ENCODE data around the gene HERC6. TPM values are rescaled to one million over a fixed set of nuclear protein-coding genes. Genes with fewer than 3 reads are reported as not detected.
A peak's percentile ranks its signal among the peaks of the same experiment; 100 is the strongest.

The HERC6 gene
- total RNA-seq, 4 donors from 2014 or later: 5.8 to 17.2 (median 9.5) TPM

DNA sequence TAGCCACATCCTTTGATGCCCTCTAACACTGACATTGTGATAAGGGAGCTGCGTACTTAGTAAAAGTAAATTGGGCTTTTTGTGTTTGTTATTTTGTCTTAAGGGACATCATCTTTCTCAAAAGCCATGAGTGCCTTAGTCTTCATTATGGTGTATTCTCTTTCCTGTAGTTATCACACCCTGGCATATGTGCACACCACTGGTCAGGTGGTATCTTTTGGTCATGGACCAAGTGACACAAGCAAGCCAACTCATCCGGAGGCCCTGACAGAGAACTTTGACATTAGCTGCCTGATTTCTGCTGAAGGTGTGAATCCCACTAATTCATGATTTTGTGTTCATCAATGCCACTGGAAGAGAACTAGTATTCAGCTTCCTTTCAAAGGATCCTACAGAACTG is 18.0 kb downstream of the HERC6 start:
- no peaks in the 10 kb centered on the region for H3K27me3 ChIP-seq
- H3K36me3 ChIP-seq: peaks cover 0 to 45% (median 0%) of the 10 kb centered on the region in 3 donors
- no peak for TF ChIP-seq POLR2A (IDR thresholded peaks at IDR 0.05)
- TF ChIP-seq, protein P1, sequence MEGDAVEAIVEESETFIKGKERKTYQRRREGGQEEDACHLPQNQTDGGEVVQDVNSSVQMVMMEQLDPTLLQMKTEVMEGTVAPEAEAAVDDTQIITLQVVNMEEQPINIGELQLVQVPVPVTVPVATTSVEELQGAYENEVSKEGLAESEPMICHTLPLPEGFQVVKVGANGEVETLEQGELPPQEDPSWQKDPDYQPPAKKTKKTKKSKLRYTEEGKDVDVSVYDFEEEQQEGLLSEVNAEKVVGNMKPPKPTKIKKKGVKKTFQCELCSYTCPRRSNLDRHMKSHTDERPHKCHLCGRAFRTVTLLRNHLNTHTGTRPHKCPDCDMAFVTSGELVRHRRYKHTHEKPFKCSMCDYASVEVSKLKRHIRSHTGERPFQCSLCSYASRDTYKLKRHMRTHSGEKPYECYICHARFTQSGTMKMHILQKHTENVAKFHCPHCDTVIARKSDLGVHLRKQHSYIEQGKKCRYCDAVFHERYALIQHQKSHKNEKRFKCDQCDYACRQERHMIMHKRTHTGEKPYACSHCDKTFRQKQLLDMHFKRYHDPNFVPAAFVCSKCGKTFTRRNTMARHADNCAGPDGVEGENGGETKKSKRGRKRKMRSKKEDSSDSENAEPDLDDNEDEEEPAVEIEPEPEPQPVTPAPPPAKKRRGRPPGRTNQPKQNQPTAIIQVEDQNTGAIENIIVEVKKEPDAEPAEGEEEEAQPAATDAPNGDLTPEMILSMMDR (IDR thresholded peaks at IDR 0.05): no peak
- no peak overlapping the region for H3K27ac ChIP-seq
- H3K4me1 ChIP-seq: no peaks in the 10 kb centered on the region
- DNase-seq: no peak
- no peaks in the 10 kb centered on the region for H3K9me3 ChIP-seq
- no peak overlapping the region for H3K4me3 ChIP-seq

DNA sequence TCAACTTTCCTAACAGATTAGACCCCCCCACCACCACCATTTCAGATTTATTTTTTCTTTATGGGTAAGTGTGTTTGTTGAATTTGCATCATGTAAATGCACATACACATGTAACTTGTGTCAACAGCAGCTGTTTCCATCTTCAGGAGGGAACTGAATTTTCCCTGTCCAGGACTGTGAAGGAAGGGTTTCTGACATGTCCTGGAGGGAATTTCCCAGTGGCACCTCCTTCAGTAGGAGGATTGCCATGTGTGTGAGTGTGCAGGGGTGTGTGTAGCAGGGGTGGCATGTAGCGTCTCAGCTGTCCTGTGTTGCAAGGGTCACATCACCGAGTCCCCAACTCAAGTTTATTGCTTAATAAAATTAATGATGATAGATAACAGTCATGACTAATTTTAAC is 19.7 kb downstream of the HERC6 start:
- Histone ChIP-seq H3K27ac (no peak overlapping the region), H3K36me3 (peaks cover 0 to 37% (median 0%) of the 10 kb centered on the region in 3 donors), H3K4me1 (no peaks in the 10 kb centered on the region), H3K27me3 (no peaks in the 10 kb centered on the region), H3K4me3 (no peak overlapping the region), H3K9me3 (no peaks in the 10 kb centered on the region)
- peak in 1 of 3 donors; percentile 49 for DNase-seq
- TF ChIP-seq, protein P1 (IDR thresholded peaks at IDR 0.05): no peak
- TF ChIP-seq POLR2A (IDR thresholded peaks at IDR 0.05): no peak

DNA sequence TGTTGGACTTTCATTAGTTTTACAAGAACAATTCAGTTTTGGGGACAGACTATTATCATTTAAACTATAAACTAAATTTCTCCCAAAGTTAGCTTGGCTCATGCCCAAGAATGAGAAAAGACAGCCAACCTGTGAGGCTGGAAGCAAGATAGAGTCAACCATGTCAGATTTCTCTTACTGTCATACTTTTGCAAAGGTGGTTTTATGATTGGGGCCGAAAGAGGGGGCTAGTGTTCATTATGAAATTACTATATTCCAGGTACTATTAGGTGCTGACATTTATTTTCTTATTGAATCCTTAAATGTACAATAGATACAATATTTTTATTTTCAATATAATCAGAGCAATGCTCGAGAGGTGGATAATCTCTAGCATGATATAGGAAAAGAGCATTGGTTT is 30.6 kb downstream of the HERC6 start:
- H3K9me3 ChIP-seq: no peaks in the 10 kb centered on the region
- H3K27ac ChIP-seq: no peak overlapping the region
- no peaks in the 10 kb centered on the region for H3K27me3 ChIP-seq
- DNase-seq: no peak
- no peak for TF ChIP-seq POLR2A (IDR thresholded peaks at IDR 0.05)
- TF ChIP-seq, protein P1 (IDR thresholded peaks at IDR 0.05): no peak
- no peaks in the 10 kb centered on the region for H3K4me1 ChIP-seq
- H3K36me3 ChIP-seq: no peaks in the 10 kb centered on the region
- no peak overlapping the region for H3K4me3 ChIP-seq

GRCh38 chr4:88409789-88410188 is 31.1 kb downstream of the HERC6 start:
- Histone ChIP-seq H3K27ac (no peak overlapping the region), H3K4me1 (no peaks in the 10 kb centered on the region), H3K27me3 (no peaks in the 10 kb centered on the region), H3K36me3 (no peaks in the 10 kb centered on the region), H3K9me3 (no peaks in the 10 kb centered on the region), H3K4me3 (no peak overlapping the region)
- TF ChIP-seq, protein P1 (IDR thresholded peaks at IDR 0.05): no peak
- no peak for TF ChIP-seq POLR2A (IDR thresholded peaks at IDR 0.05)
- no peak for DNase-seq

GRCh38 chr4:88411491-88412096 is 32.9 kb downstream of the HERC6 start:
- DNase-seq: no peak
- Histone ChIP-seq H3K27me3 (no peaks in the 10 kb centered on the region), H3K4me1 (no peaks in the 10 kb centered on the region), H3K36me3 (no peaks in the 10 kb centered on the region), H3K4me3 (no peak overlapping the region), H3K27ac (no peak overlapping the region), H3K9me3 (no peaks in the 10 kb centered on the region)
- TF ChIP-seq POLR2A (IDR thresholded peaks at IDR 0.05): no peak
- TF ChIP-seq, protein P1 (IDR thresholded peaks at IDR 0.05): no peak

GRCh38 chr4:88413801-88414200 is 35.1 kb downstream of the HERC6 start:
- no peak overlapping the region for H3K27ac ChIP-seq
- H3K27me3 ChIP-seq: no peaks in the 10 kb centered on the region
- H3K4me1 ChIP-seq: no peaks in the 10 kb centered on the region
- TF ChIP-seq POLR2A (IDR thresholded peaks at IDR 0.05): no peak
- TF ChIP-seq, protein P1 (IDR thresholded peaks at IDR 0.05): no peak
- no peak for DNase-seq
- H3K9me3 ChIP-seq: no peaks in the 10 kb centered on the region
- H3K4me3 ChIP-seq: no peak overlapping the region
- H3K36me3 ChIP-seq: no peaks in the 10 kb centered on the region

All from Peyer's patch (tissue), 4 donors.